Loucy (cell line): ENCODE results near the gene SZT2.
"Not testable (repeated sequence)": the region's sequence is repeated elsewhere in the genome, so short reads cannot be mapped to it uniquely, and the experiment has no call there.

Experiments used
- H2AFZ ChIP-seq: fragments of 200-600 bp; sonication (generic); 2 replicates; pipeline ENCODE4 v1.6.0; 2016; ENCODE audit warnings: antibody characterized with exemption, mild to moderate bottlenecking, low read length, moderate library complexity
- H3F3A ChIP-seq: fragments of 200-600 bp; 2 replicates; pipeline ENCODE4 v1.6.0; 2016; ENCODE audit warnings: antibody characterized with exemption, low read depth, mild to moderate bottlenecking
- H3K27me3 ChIP-seq: fragments of 200-600 bp; sonication (generic); 2 replicates; pipeline ENCODE4 v1.6.1; 2014; ENCODE audit warnings: low read length, mild to moderate bottlenecking; ENCODE audit not compliant: insufficient read depth, poor library complexity, severe bottlenecking
- H3K36me3 ChIP-seq: fragments of 200-600 bp; sonication (generic); 2 replicates; pipeline ENCODE4 v1.6.1; 2016; ENCODE audit warnings: low read length; ENCODE audit not compliant: insufficient read depth
- H3K4me1 ChIP-seq: fragments of 200-600 bp; sonication (generic); 2 replicates; pipeline ENCODE4 v1.5.1; 2014; ENCODE audit warnings: low read length, mild to moderate bottlenecking; ENCODE audit not compliant: insufficient read depth, poor library complexity, severe bottlenecking
- H3K4me2 ChIP-seq: fragments of 200-600 bp; sonication (generic); 2 replicates; pipeline ENCODE4 v1.6.0; 2014; ENCODE audit warnings: antibody characterized with exemption, low read length, low read depth, mild to moderate bottlenecking; ENCODE audit not compliant: poor library complexity, severe bottlenecking
- H3K4me3 ChIP-seq: fragments of 200-600 bp; sonication (generic); 2 replicates; pipeline ENCODE4 v1.5.1; 2014; ENCODE audit warnings: low read length, mild to moderate bottlenecking, mixed read lengths; ENCODE audit not compliant: poor library complexity, severe bottlenecking
- H3K79me2 ChIP-seq: fragments of 200-600 bp; sonication (generic); 2 replicates; pipeline ENCODE4 v1.6.1; 2014; ENCODE audit warnings: low read length; ENCODE audit not compliant: insufficient read depth
- H3K9ac ChIP-seq: fragments of 200-600 bp; sonication (generic); 2 replicates; pipeline ENCODE4 v1.6.0; 2014; ENCODE audit warnings: mild to moderate bottlenecking, low read depth, low read length, moderate library complexity; ENCODE audit not compliant: poor library complexity, severe bottlenecking
- H3K9me2 ChIP-seq: fragments of 200-600 bp; sonication (generic); replicated peaks from 2 replicates; pipeline ENCODE4 v1.6.1; 2016; ENCODE audit warnings: low read depth, low read length, mixed read lengths
- H3K9me3 ChIP-seq: fragments of 200-600 bp; sonication (generic); 2 replicates; pipeline ENCODE4 v1.6.1; 2014; ENCODE audit warnings: mild to moderate bottlenecking, antibody characterized with exemption, low read length, low read depth; ENCODE audit not compliant: insufficient read depth
- H4K20me1 ChIP-seq: fragments of 200-600 bp; sonication (generic); 2 replicates; pipeline ENCODE4 v1.6.0; 2014; ENCODE audit warnings: antibody characterized with exemption, low read length, mild to moderate bottlenecking; ENCODE audit not compliant: insufficient read depth, poor library complexity, severe bottlenecking
- EZH2phosphoT487 ChIP-seq: fragments of 200-600 bp; IDR thresholded peaks from 2 replicates; pipeline ENCODE4 v1.6.1; 2018; ENCODE audit warnings: antibody characterized with exemption, mild to moderate bottlenecking, moderate library complexity, borderline replicate concordance
- TF ChIP-seq, protein P1 (sequence below): fragments of 200-600 bp; sonication (generic); conservative IDR thresholded peaks from 2 replicates; pipeline ENCODE4 v1.5.1; 2014; ENCODE audit warnings: mild to moderate bottlenecking, antibody characterized with exemption, low read length

SZT2 gene

DNA sequence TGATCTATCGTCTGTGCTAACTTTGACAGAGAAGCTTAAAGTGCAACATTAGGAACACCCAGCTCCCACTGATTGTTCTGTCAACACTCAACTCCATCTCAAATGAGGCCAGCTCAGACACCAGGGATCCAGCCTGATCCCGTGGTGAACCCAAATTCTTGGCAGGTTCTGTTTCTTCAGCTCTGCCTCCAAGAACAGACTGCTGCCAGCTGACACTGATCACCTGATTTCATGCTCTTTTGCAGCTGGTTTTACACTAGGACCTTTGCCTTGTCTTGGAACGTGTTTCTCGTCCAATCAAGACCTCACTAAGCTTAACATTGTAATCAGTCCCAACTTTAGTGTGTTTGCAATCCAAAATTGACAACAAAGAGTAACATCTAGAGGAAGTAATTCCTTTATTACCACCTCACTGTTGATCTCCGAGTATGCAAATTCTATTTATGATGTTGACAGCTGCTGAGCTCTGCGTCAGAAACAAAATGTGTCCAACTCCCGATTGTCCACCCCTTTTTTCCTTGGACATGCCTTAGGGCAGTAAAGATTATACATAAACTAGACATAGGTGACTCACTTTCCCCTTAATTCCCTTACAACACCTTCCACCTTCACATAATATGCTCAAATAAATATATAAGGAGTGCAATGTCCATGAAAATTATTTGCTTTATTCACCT, 65.7 kb downstream of the SZT2 start:
- Histone ChIP-seq H2AFZ (peak overlapping the region; percentile 76; the same call in 1 of the 2 replicates), H3K79me2 (peaks cover 23% of the 10 kb centered on the region), H3K9me3 (no peaks in the 10 kb centered on the region), H3K27me3 (peaks cover 26% of the 10 kb centered on the region), H4K20me1 (no peaks in the 10 kb centered on the region), H3K4me2 (peak overlapping the region; percentile 92), H3K4me3 (peak overlapping the region; percentile 92), H3K9me2 (no peaks in the 10 kb centered on the region), H3K4me1 (peaks cover 20% of the 10 kb centered on the region), H3K9ac (no peak overlapping the region), H3K36me3 (peaks cover 14% of the 10 kb centered on the region; the same call in 1 of the 2 replicates), H3F3A (no peaks in the 10 kb centered on the region)
- TF ChIP-seq EZH2phosphoT487: no peak
- TF ChIP-seq, protein P1, sequence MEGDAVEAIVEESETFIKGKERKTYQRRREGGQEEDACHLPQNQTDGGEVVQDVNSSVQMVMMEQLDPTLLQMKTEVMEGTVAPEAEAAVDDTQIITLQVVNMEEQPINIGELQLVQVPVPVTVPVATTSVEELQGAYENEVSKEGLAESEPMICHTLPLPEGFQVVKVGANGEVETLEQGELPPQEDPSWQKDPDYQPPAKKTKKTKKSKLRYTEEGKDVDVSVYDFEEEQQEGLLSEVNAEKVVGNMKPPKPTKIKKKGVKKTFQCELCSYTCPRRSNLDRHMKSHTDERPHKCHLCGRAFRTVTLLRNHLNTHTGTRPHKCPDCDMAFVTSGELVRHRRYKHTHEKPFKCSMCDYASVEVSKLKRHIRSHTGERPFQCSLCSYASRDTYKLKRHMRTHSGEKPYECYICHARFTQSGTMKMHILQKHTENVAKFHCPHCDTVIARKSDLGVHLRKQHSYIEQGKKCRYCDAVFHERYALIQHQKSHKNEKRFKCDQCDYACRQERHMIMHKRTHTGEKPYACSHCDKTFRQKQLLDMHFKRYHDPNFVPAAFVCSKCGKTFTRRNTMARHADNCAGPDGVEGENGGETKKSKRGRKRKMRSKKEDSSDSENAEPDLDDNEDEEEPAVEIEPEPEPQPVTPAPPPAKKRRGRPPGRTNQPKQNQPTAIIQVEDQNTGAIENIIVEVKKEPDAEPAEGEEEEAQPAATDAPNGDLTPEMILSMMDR: no peak

DNA sequence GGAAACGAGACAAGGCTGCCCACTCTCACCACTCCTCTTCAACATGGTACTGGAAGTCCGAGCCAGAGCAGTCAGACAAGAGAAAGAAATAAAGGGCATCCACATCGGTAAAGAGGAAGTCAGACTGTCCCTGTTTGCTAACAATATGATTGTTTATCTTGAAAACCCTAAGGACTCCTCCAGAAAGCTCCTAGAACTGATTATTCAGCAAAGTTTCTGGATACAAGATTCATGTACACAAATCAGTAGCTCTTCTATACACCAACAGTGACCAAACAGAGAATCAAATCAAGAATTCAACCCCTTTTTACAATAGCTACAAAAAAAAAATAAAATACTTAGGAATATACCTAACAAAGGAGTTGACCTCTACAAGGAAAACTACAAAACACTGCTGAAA, 68.7 kb downstream of the SZT2 start:
- H3K36me3 ChIP-seq, H2AFZ ChIP-seq, H4K20me1 ChIP-seq, H3K4me2 ChIP-seq, H3F3A ChIP-seq, H3K9me3 ChIP-seq, H3K79me2 ChIP-seq, H3K9ac ChIP-seq, H3K4me1 ChIP-seq, H3K4me3 ChIP-seq, H3K9me2 ChIP-seq: not testable (repeated sequence)
- peaks cover 26% of the 10 kb centered on the region for H3K27me3 ChIP-seq

DNA sequence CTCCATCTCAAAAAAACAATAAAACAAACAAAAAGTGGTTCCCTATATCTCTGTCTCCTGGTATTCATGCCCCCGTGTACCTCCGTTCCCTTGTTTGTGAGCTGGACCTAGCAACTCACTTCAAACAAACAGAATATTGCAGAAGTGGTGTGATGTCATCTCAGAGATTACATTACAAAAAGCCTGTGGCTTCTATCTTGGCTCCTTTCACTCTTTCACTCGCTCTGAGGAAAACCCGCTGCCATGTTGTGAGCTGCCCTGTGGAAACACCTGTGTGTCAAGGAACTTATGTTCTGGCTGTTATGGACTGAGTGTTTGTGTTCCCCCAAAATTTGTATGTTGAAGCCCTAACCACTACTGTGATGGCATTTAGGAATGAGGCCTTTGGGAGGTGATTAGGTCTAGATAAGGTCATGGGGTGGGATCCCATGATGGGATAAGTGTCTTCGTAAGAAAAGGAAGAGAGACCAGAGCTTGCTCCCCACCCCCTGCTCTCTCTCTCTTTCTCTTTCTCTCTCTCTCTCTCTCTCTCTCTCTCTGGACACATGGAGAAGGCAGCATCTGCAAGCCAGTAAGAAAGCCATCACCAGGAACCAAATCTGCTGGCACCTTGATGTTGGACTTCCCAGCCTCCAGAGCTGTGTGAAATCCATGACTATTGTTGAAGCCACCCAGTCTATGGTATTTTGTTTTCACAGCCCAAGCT, 71.4 kb downstream of the SZT2 start:
- H4K20me1 ChIP-seq: no peaks in the 10 kb centered on the region
- H3K4me2 ChIP-seq: no peak overlapping the region
- no peak overlapping the region for H2AFZ ChIP-seq
- TF ChIP-seq EZH2phosphoT487: no peak
- TF ChIP-seq, protein P1: no peak
- H3K9me2 ChIP-seq: no peaks in the 10 kb centered on the region
- no peak overlapping the region for H3K4me3 ChIP-seq
- peaks cover 7% of the 10 kb centered on the region for H3K4me1 ChIP-seq
- no peaks in the 10 kb centered on the region for H3K9me3 ChIP-seq
- no peaks in the 10 kb centered on the region for H3K36me3 ChIP-seq
- H3F3A ChIP-seq: no peaks in the 10 kb centered on the region
- peaks cover 23% of the 10 kb centered on the region for H3K27me3 ChIP-seq
- H3K9ac ChIP-seq: no peak overlapping the region
- no peaks in the 10 kb centered on the region for H3K79me2 ChIP-seq
